ENCODE data around the gene RNF182.
A peak's percentile ranks its signal among the peaks of the same experiment; 100 is the strongest.

Gene RNF182

GRCh38 chr6:13885601-13886000 is 39.2 kb upstream of the RNF182 start:
- no peak for TF ChIP-seq NFRKB (IDR thresholded peaks at IDR 0.05)
- no peak for TF ChIP-seq BHLHE40 (IDR thresholded peaks at IDR 0.05; ENCODE audit: borderline replicate concordance)
- TF ChIP-seq SP1 (IDR thresholded peaks at IDR 0.05) = no peak
- no peak for TF ChIP-seq TARDBP (IDR thresholded peaks at IDR 0.05)
- no peak for TF ChIP-seq ELF4 (IDR thresholded peaks at IDR 0.05)
- no peak for TF ChIP-seq ZNF384 (IDR thresholded peaks at IDR 0.05)
- no peak for TF ChIP-seq HDGF (IDR thresholded peaks at IDR 0.05; ENCODE audit: borderline replicate concordance)
- no peak for TF ChIP-seq FOXM1 (IDR thresholded peaks at IDR 0.05; ENCODE audit: borderline replicate concordance)
- no peak for TF ChIP-seq L3MBTL2 (conservative IDR thresholded peaks at IDR 0.05)
- DNase-seq (ENCODE audit: extremely low spot score) = no peak
- ChIA-PET CTCF (interaction anchor here (0.8 to 1.0 kb wide), 2 partner anchors 12 to 161 kb away, joined by 4 read pairs; no protein-coding TSS in a partner anchor), POLR2A (no interaction called here)

DNA sequence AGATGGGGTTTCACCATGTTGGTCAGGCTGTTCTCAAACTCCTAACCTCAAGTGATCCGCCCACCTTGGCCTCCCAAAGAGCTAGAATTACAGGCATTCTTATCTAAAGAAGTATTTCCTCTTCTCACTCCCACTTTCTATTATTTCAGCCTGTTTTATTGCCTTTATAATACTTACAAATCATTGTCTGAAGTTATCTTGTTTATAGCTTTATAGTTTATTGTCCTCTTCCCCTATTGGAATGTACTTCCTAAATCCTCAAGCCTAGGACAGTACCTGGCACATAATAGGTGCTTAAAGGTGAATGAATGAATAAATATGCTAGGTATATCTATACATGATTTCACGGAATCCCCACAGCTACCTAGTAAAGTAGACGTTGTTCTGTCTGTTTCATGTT is 37.8 kb upstream of the RNF182 start:
- ChIA-PET CTCF (no interaction called here), POLR2A (no interaction called here)
- no peak for DNase-seq (ENCODE audit: extremely low spot score)
- TF ChIP-seq NFRKB (IDR thresholded peaks at IDR 0.05) (no peak), FOXK2 (IDR thresholded peaks at IDR 0.05) (no peak), ARNT (IDR thresholded peaks at IDR 0.05) (no peak), ZNF384 (IDR thresholded peaks at IDR 0.05) (no peak), ELF4 (IDR thresholded peaks at IDR 0.05) (no peak), HDGF (IDR thresholded peaks at IDR 0.05; ENCODE audit: borderline replicate concordance) (no peak), PKNOX1 (IDR thresholded peaks at IDR 0.05) (no peak), CTBP1 (IDR thresholded peaks at IDR 0.05; ENCODE audit: borderline replicate concordance) (no peak), FOXM1 (IDR thresholded peaks at IDR 0.05; ENCODE audit: borderline replicate concordance) (no peak), LEF1 (IDR thresholded peaks at IDR 0.05; ENCODE audit: borderline replicate concordance) (no peak), SUZ12 (IDR thresholded peaks at IDR 0.05) (no peak), TARDBP (IDR thresholded peaks at IDR 0.05) (no peak), SP1 (IDR thresholded peaks at IDR 0.05) (no peak), FOXA1 (IDR thresholded peaks at IDR 0.05) (no peak), BHLHE40 (IDR thresholded peaks at IDR 0.05; ENCODE audit: borderline replicate concordance) (no peak), L3MBTL2 (conservative IDR thresholded peaks at IDR 0.05) (no peak)

GRCh38 chr6:13892017-13892645 is 32.6 kb upstream of the RNF182 start:
- CTCF ChIA-PET = interaction anchor here (1.3 kb wide), 1 partner anchor 154 kb away, joined by 3 read pairs; no protein-coding TSS in a partner anchor
- no peak for DNase-seq (ENCODE audit: extremely low spot score)

GRCh38 chr6:13902922-13903321 is 21.8 kb upstream of the RNF182 start:
- ChIA-PET CTCF (interaction anchor here (0.6 to 1.8 kb wide), 2 partner anchors 164 to 1766 kb away, joined by 3 to 15 read pairs; no protein-coding TSS in a partner anchor), POLR2A (no interaction called here)
- TF ChIP-seq FOXA1 (IDR thresholded peaks at IDR 0.05) (no peak), SUZ12 (IDR thresholded peaks at IDR 0.05) (no peak), PKNOX1 (IDR thresholded peaks at IDR 0.05) (no peak), HDGF (IDR thresholded peaks at IDR 0.05; ENCODE audit: borderline replicate concordance) (no peak), LEF1 (IDR thresholded peaks at IDR 0.05; ENCODE audit: borderline replicate concordance) (no peak), BHLHE40 (IDR thresholded peaks at IDR 0.05; ENCODE audit: borderline replicate concordance) (no peak), TARDBP (IDR thresholded peaks at IDR 0.05) (no peak), NFRKB (IDR thresholded peaks at IDR 0.05) (no peak), L3MBTL2 (conservative IDR thresholded peaks at IDR 0.05) (no peak)
- no peak for DNase-seq (ENCODE audit: extremely low spot score)

More at GRCh38 chr6:13892017-13892645, 32.6 kb upstream of the RNF182 start:
- TF ChIP-seq PKNOX1 (IDR thresholded peaks at IDR 0.05) (peak; percentile 63), FOXK2 (IDR thresholded peaks at IDR 0.05) (no peak), HDGF (IDR thresholded peaks at IDR 0.05; ENCODE audit: borderline replicate concordance) (no peak), ELF4 (IDR thresholded peaks at IDR 0.05) (no peak), BHLHE40 (IDR thresholded peaks at IDR 0.05; ENCODE audit: borderline replicate concordance) (no peak), CTBP1 (IDR thresholded peaks at IDR 0.05; ENCODE audit: borderline replicate concordance) (no peak), NFRKB (IDR thresholded peaks at IDR 0.05) (no peak), LEF1 (IDR thresholded peaks at IDR 0.05; ENCODE audit: borderline replicate concordance) (no peak), ZNF384 (IDR thresholded peaks at IDR 0.05) (no peak)
- POLR2A ChIA-PET = no interaction called here

- DNase-seq (ENCODE audit: extremely low spot score) = no peak
- ChIA-PET CTCF (interaction anchor here (0.6 to 1.8 kb wide), 2 partner anchors 164 to 1765 kb away, joined by 3 to 15 read pairs; no protein-coding TSS in a partner anchor), POLR2A (no interaction called here)
- TF ChIP-seq ZNF384 (IDR thresholded peaks at IDR 0.05) (no peak), BHLHE40 (IDR thresholded peaks at IDR 0.05; ENCODE audit: borderline replicate concordance) (no peak), FOXA1 (IDR thresholded peaks at IDR 0.05) (no peak), SP1 (IDR thresholded peaks at IDR 0.05) (no peak), SUZ12 (IDR thresholded peaks at IDR 0.05) (no peak), PKNOX1 (IDR thresholded peaks at IDR 0.05) (no peak), L3MBTL2 (conservative IDR thresholded peaks at IDR 0.05) (no peak), ELF4 (IDR thresholded peaks at IDR 0.05) (no peak), CTBP1 (IDR thresholded peaks at IDR 0.05; ENCODE audit: borderline replicate concordance) (no peak), TARDBP (IDR thresholded peaks at IDR 0.05) (no peak)
These were observed 21.4 kb upstream of the RNF182 start for GRCh38 chr6:13903364-13903763.
